SIG-M5 treated with dmso at 0.1 percent for 504 hours (cell line): ENCODE measurements around the gene CLEC20A.
"Not testable (repeated sequence)": the region's sequence is repeated elsewhere in the genome, so short reads cannot be mapped to it uniquely, and the experiment has no call there.

Source experiments
- DNase-seq: peaks from one replicate; lab custom pipeline; 2025; ENCODE audit not compliant: unreplicated experiment; lab: John Stamatoyannopoulos, UW

The CLEC20A gene

GRCh38 chr1:178529364-178530036, 32.7 kb upstream of the CLEC20A start:
- DNase-seq, result no peak

- DNase-seq, result no peak
Measured at GRCh38 chr1:178528953-178529335, 32.2 kb upstream of the CLEC20A start.

- no peak for DNase-seq
Measured at GRCh38 chr1:178528228-178528952, 31.6 kb upstream of the CLEC20A start.

- DNase-seq, result no peak
Measured at GRCh38 chr1:178527117-178527516, 30.4 kb upstream of the CLEC20A start.

GRCh38 chr1:178521241-178521640, 24.5 kb upstream of the CLEC20A start:
- no peak for DNase-seq

GRCh38 chr1:178520803-178521202, 24.0 kb upstream of the CLEC20A start:
- no peak for DNase-seq

GRCh38 chr1:178518894-178519293, 22.1 kb upstream of the CLEC20A start:
- DNase-seq, result no peak

- no peak for DNase-seq
Measured at GRCh38 chr1:178516110-178516509, 19.3 kb upstream of the CLEC20A start.

GRCh38 chr1:178513278-178513983, 16.7 kb upstream of the CLEC20A start:
- no peak for DNase-seq

GRCh38 chr1:178512566-178513277, 16.0 kb upstream of the CLEC20A start, which contains the start of gene TEX35:
TEX35 (plus strand) TSS chr1:178513109; CDS start chr1:178513189, 80 bp downstream.
- no peak for DNase-seq

GRCh38 chr1:178510155-178510554, 13.4 kb upstream of the CLEC20A start:
- no peak for DNase-seq

GRCh38 chr1:178509414-178510007, 12.7 kb upstream of the CLEC20A start:
- DNase-seq, result no peak

- DNase-seq, result no peak
Measured at GRCh38 chr1:178506669-178507068, 9.9 kb upstream of the CLEC20A start.

- no peak for DNase-seq
Measured at GRCh38 chr1:178506177-178506576, 9.4 kb upstream of the CLEC20A start.

- no peak for DNase-seq
Measured at GRCh38 chr1:178504286-178504685, 7.5 kb upstream of the CLEC20A start.

- no peak for DNase-seq
Measured at GRCh38 chr1:178503849-178504248, 7.1 kb upstream of the CLEC20A start.

- not testable (repeated sequence) for DNase-seq
Measured at GRCh38 chr1:178503316-178503715, 6.6 kb upstream of the CLEC20A start.

GRCh38 chr1:178502856-178503255, 6.1 kb upstream of the CLEC20A start:
- no peak for DNase-seq

- no peak for DNase-seq
Measured at GRCh38 chr1:178502330-178502714, 5.6 kb upstream of the CLEC20A start.

GRCh38 chr1:178501705-178502329, 5.1 kb upstream of the CLEC20A start:
- DNase-seq, result peak; percentile 70
